Ovary (tissue), 3 donors: ENCODE results near the gene CPPED1.

Experiments
- EP300 ChIP-seq: sonication (generic); formaldehyde crosslinking; IDR thresholded peaks from one replicate; pipeline ENCODE4 v1.6.1; 2017; ENCODE audit warnings: antibody characterized with exemption
- POLR2A ChIP-seq: fragments of 450-650 bp; IDR thresholded peaks from one replicate; pipeline ENCODE4 v1.6.1; 2017; ENCODE audit warnings: antibody characterized with exemption, mild to moderate bottlenecking, moderate library complexity
- TF ChIP-seq, protein P1 (sequence below), 3 donors: fragments of 450-650 bp in 2 of 3; fragments of 200-600 bp in 1 of 3; IDR thresholded peaks; one replicate each; pipeline versions ENCODE4 v1.5.1 to v1.8.0; 2016 to 2022; ENCODE audit warnings: antibody characterized with exemption in 3 of 3, mild to moderate bottlenecking in 1 of 3
- donor health status: DM: no; HTN: no; CAD: no.

- TF ChIP-seq POLR2A (no peak), EP300 (no peak)
- TF ChIP-seq, protein P1, sequence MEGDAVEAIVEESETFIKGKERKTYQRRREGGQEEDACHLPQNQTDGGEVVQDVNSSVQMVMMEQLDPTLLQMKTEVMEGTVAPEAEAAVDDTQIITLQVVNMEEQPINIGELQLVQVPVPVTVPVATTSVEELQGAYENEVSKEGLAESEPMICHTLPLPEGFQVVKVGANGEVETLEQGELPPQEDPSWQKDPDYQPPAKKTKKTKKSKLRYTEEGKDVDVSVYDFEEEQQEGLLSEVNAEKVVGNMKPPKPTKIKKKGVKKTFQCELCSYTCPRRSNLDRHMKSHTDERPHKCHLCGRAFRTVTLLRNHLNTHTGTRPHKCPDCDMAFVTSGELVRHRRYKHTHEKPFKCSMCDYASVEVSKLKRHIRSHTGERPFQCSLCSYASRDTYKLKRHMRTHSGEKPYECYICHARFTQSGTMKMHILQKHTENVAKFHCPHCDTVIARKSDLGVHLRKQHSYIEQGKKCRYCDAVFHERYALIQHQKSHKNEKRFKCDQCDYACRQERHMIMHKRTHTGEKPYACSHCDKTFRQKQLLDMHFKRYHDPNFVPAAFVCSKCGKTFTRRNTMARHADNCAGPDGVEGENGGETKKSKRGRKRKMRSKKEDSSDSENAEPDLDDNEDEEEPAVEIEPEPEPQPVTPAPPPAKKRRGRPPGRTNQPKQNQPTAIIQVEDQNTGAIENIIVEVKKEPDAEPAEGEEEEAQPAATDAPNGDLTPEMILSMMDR (IDR thresholded peaks at IDR 0.05): no peak
Observed at GRCh38 chr16:12674071-12674470, 129.6 kb downstream of the CPPED1 start.
